GM12801 (cell line): Measurements from ENCODE around the gene TLCD5.

Experiments used
- CTCF ChIP-seq: IDR thresholded peaks from one replicate; pipeline ENCODE4 v1.5.1; 2011; ENCODE audit warnings: control low read depth; ENCODE audit not compliant: insufficient read length; ENCODE audit errors: extremely low read depth

Gene TLCD5

GRCh38 chr11:120338107-120338933 is 13.2 kb downstream of the TLCD5 start:
- no peak for TF ChIP-seq CTCF

- TF ChIP-seq CTCF: no peak
These were observed 14.3 kb downstream of the TLCD5 start for GRCh38 chr11:120339394-120339890.

- TF ChIP-seq CTCF: no peak
These were observed 15.4 kb downstream of the TLCD5 start for GRCh38 chr11:120340529-120340928.

GRCh38 chr11:120342226-120342625 is 17.1 kb downstream of the TLCD5 start:
- no peak for TF ChIP-seq CTCF

GRCh38 chr11:120342678-120343077 is 17.6 kb downstream of the TLCD5 start:
- TF ChIP-seq CTCF: no peak

- no peak for TF ChIP-seq CTCF
These were observed 18.3 kb downstream of the TLCD5 start for GRCh38 chr11:120343429-120343828.

GRCh38 chr11:120344302-120345004 is 19.4 kb downstream of the TLCD5 start:
- TF ChIP-seq CTCF: no peak
